Measurements from ENCODE around the gene SECISBP2.

DNA sequence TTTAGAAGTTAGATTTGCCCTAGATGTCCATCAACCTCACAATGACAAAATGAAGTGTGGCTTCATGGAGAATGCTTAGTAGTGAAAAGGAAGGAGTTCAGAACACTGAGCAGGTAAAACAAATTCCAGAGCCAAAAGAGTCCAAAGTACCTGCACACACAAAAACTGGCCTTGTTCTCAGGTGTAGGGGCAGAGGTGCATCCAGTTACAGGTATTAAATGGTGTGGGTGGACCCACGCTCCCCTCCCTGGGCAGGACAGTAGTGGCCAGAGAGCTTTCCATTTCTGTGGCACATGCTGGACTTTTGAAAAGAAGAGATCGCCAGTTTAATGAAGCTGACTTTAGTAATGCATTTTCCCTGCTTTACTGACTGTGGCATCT lies 47.2 kb downstream of the SECISBP2 start:
- TF ChIP-seq, protein P1, sequence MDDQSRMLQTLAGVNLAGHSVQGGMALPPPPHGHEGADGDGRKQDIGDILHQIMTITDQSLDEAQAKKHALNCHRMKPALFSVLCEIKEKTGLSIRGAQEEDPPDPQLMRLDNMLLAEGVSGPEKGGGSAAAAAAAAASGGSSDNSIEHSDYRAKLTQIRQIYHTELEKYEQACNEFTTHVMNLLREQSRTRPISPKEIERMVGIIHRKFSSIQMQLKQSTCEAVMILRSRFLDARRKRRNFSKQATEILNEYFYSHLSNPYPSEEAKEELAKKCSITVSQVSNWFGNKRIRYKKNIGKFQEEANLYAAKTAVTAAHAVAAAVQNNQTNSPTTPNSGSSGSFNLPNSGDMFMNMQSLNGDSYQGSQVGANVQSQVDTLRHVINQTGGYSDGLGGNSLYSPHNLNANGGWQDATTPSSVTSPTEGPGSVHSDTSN (IDR thresholded peaks at IDR 0.05), result no peak
- TF ChIP-seq, protein P2, sequence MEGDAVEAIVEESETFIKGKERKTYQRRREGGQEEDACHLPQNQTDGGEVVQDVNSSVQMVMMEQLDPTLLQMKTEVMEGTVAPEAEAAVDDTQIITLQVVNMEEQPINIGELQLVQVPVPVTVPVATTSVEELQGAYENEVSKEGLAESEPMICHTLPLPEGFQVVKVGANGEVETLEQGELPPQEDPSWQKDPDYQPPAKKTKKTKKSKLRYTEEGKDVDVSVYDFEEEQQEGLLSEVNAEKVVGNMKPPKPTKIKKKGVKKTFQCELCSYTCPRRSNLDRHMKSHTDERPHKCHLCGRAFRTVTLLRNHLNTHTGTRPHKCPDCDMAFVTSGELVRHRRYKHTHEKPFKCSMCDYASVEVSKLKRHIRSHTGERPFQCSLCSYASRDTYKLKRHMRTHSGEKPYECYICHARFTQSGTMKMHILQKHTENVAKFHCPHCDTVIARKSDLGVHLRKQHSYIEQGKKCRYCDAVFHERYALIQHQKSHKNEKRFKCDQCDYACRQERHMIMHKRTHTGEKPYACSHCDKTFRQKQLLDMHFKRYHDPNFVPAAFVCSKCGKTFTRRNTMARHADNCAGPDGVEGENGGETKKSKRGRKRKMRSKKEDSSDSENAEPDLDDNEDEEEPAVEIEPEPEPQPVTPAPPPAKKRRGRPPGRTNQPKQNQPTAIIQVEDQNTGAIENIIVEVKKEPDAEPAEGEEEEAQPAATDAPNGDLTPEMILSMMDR (IDR thresholded peaks at IDR 0.05), result no peak
- TF ChIP-seq, protein P3, sequence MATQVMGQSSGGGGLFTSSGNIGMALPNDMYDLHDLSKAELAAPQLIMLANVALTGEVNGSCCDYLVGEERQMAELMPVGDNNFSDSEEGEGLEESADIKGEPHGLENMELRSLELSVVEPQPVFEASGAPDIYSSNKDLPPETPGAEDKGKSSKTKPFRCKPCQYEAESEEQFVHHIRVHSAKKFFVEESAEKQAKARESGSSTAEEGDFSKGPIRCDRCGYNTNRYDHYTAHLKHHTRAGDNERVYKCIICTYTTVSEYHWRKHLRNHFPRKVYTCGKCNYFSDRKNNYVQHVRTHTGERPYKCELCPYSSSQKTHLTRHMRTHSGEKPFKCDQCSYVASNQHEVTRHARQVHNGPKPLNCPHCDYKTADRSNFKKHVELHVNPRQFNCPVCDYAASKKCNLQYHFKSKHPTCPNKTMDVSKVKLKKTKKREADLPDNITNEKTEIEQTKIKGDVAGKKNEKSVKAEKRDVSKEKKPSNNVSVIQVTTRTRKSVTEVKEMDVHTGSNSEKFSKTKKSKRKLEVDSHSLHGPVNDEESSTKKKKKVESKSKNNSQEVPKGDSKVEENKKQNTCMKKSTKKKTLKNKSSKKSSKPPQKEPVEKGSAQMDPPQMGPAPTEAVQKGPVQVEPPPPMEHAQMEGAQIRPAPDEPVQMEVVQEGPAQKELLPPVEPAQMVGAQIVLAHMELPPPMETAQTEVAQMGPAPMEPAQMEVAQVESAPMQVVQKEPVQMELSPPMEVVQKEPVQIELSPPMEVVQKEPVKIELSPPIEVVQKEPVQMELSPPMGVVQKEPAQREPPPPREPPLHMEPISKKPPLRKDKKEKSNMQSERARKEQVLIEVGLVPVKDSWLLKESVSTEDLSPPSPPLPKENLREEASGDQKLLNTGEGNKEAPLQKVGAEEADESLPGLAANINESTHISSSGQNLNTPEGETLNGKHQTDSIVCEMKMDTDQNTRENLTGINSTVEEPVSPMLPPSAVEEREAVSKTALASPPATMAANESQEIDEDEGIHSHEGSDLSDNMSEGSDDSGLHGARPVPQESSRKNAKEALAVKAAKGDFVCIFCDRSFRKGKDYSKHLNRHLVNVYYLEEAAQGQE (IDR thresholded peaks at IDR 0.05), result no peak
- TF ChIP-seq CHD2 (IDR thresholded peaks at IDR 0.05; ENCODE audit: low read length, partially characterized antibody) (no peak), RNF2 (IDR thresholded peaks at IDR 0.05; ENCODE audit: borderline replicate concordance, low read depth) (no peak), RCOR1 (IDR thresholded peaks at IDR 0.05; ENCODE audit: low read depth, low read length) (no peak), TFCP2L1 (CRISPR knock-in tag; IDR thresholded peaks at IDR 0.05) (no peak), POLR2AphosphoS2 (conservative IDR thresholded peaks at IDR 0.05; ENCODE audit: low read length) (no peak), SREBF2 (IDR thresholded peaks at IDR 0.05) (no peak), POLR2A (IDR thresholded peaks at IDR 0.05; ENCODE audit: low read length) (no peak)
- TF ChIP-seq, protein P4, sequence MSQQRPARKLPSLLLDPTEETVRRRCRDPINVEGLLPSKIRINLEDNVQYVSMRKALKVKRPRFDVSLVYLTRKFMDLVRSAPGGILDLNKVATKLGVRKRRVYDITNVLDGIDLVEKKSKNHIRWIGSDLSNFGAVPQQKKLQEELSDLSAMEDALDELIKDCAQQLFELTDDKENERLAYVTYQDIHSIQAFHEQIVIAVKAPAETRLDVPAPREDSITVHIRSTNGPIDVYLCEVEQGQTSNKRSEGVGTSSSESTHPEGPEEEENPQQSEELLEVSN (IDR thresholded peaks at IDR 0.05; ENCODE audit: borderline replicate concordance, low read depth), result no peak
